K562 (cell line): Measurements from ENCODE around the gene STX2. TPM values are rescaled to one million over a fixed set of nuclear protein-coding genes. Genes with fewer than 3 reads are reported as not detected.
A peak's percentile ranks its signal among the peaks of the same experiment; 100 is the strongest.

Experiments
- ATF7 ChIP-seq: fragments of 450-650 bp; IDR thresholded peaks from 2 replicates; pipeline ENCODE4 v1.7.1; 2014; ENCODE audit warnings: mild to moderate bottlenecking, moderate library complexity
- BCOR ChIP-seq: fragments of 450-650 bp; IDR thresholded peaks from 2 replicates; pipeline ENCODE4 v1.6.1; 2016
- BRCA1 ChIP-seq, 2 experiments: fragments of 450-650 bp in 1 of 2; sonication (generic) in 1 of 2; formaldehyde crosslinking in 1 of 2; IDR thresholded peaks; 2 replicates each; pipeline versions ENCODE4 v1.5.0 to v1.6.1; 2017 to 2020; ENCODE audit warnings: mild to moderate bottlenecking in 1 of 2, missing genetic modification reagents in 1 of 2
- CBX3 ChIP-seq, 2 experiments: IDR thresholded peaks; 1 replicate in 1 of 2; 2 replicates in 1 of 2; pipeline ENCODE4 v1.6.1; 2012; ENCODE audit warnings: inconsistent platforms in 2 of 2, low read length in 2 of 2, borderline replicate concordance in 1 of 2, control low read depth in 1 of 2
- CBX8 ChIP-seq: fragments of 200-600 bp; sonication (generic); IDR thresholded peaks from 2 replicates; pipeline ENCODE4 v1.6.1; 2012; ENCODE audit warnings: borderline replicate concordance, mixed run types, low read depth, mild to moderate bottlenecking, moderate library complexity, mixed read lengths, low read length, control low read depth, inconsistent platforms; ENCODE audit not compliant: poor library complexity, severe bottlenecking; ENCODE audit errors: extremely low read depth
- CHD2 ChIP-seq: IDR thresholded peaks from 2 replicates; pipeline ENCODE4 v1.6.1; 2011; ENCODE audit warnings: low read depth, low read length
- HDGF ChIP-seq: fragments of 450-650 bp; IDR thresholded peaks from 2 replicates; pipeline ENCODE4 v1.6.1; 2016
- HNRNPK ChIP-seq: fragments of 200-400 bp; formaldehyde crosslinking; IDR thresholded peaks from one replicate; pipeline ENCODE4 v1.6.1; 2018; ENCODE audit warnings: mild to moderate bottlenecking, low read depth, low read length; ENCODE audit not compliant: poor library complexity, severe bottlenecking
- KLF13 ChIP-seq: fragments of 450-650 bp; IDR thresholded peaks from 2 replicates; pipeline ENCODE4 v1.6.1; 2016; ENCODE audit warnings: missing genetic modification characterization, low read depth, mild to moderate bottlenecking, missing compliant biosample characterization, moderate library complexity, borderline replicate concordance
- MCM3 ChIP-seq: fragments of 450-650 bp; IDR thresholded peaks from 2 replicates; pipeline ENCODE4 v1.6.1; 2016
- MECOM ChIP-seq: fragments of 250-450 bp; sonication (Bioruptor Pico); IDR thresholded peaks from 2 replicates; pipeline ENCODE4 v1.8.0; 2022; ENCODE audit warnings: inconsistent platforms
- MEF2A ChIP-seq: IDR thresholded peaks from 2 replicates; pipeline ENCODE4 v1.6.1; 2011; ENCODE audit warnings: low read depth, mild to moderate bottlenecking, low read length, moderate library complexity; ENCODE audit not compliant: control insufficient read depth
- NFE2 ChIP-seq: IDR thresholded peaks from 2 replicates; pipeline ENCODE4 v1.6.1; 2014; ENCODE audit warnings: antibody characterized with exemption, low read depth
- RB1 ChIP-seq: fragments of 450-650 bp; IDR thresholded peaks from 2 replicates; pipeline ENCODE4 v1.6.1; 2017; ENCODE audit warnings: low read depth, mild to moderate bottlenecking
- RNF2 ChIP-seq: sonication (generic); IDR thresholded peaks from 2 replicates; pipeline ENCODE4 v1.6.1; 2016
- SPI1 ChIP-seq: IDR thresholded peaks from 2 replicates; pipeline ENCODE4 v1.6.1; 2011; ENCODE audit warnings: low read depth, low read length, control low read depth, borderline replicate concordance
- STAT5B ChIP-seq: fragments of 250-450 bp; sonication (Bioruptor Pico); IDR thresholded peaks from 2 replicates; pipeline ENCODE4 v1.8.0; 2021; ENCODE audit warnings: mild to moderate bottlenecking, inconsistent platforms
- TARDBP ChIP-seq: fragments of 450-650 bp; IDR thresholded peaks from 2 replicates; pipeline ENCODE4 v1.6.1; 2016
- TCFL5 ChIP-seq: fragments of 250-450 bp; sonication (Bioruptor Pico); conservative IDR thresholded peaks from 2 replicates; pipeline ENCODE4 v1.6.1; 2021; ENCODE audit warnings: mild to moderate bottlenecking, moderate library complexity, matching md5 sums
- TEAD2 ChIP-seq: fragments of 450-650 bp; IDR thresholded peaks from 2 replicates; pipeline ENCODE4 v1.6.1; 2016; ENCODE audit warnings: missing genetic modification characterization, control low read depth, missing compliant biosample characterization
- TSC22D4 ChIP-seq: fragments of 450-650 bp; IDR thresholded peaks from 2 replicates; pipeline ENCODE4 v1.6.1; 2016; ENCODE audit warnings: missing genetic modification characterization, missing biosample characterization, control low read depth
- ZFP1 ChIP-seq: fragments of 450-650 bp; formaldehyde crosslinking; IDR thresholded peaks from 2 replicates; pipeline ENCODE4 v1.4.0; 2020; ENCODE audit warnings: mild to moderate bottlenecking, mixed read lengths
- ZFPM2 ChIP-seq: fragments of 250-450 bp; sonication (Bioruptor Pico); IDR thresholded peaks from 2 replicates; pipeline ENCODE4 v1.5.1; 2022; ENCODE audit warnings: mild to moderate bottlenecking
- ZKSCAN8 ChIP-seq: fragments of 200-800 bp; sonication (Bioruptor generic); IDR thresholded peaks from 2 replicates; pipeline ENCODE4 v1.6.1; 2016; ENCODE audit warnings: missing genetic modification characterization, missing compliant biosample characterization
- ZNF124 ChIP-seq: sonication (generic); formaldehyde crosslinking; IDR thresholded peaks from 2 replicates; pipeline ENCODE4 v1.8.1; 2022; ENCODE audit warnings: missing genetic modification reagents
- ZNF134 ChIP-seq: fragments of 250-450 bp; sonication (Bioruptor Pico); conservative IDR thresholded peaks from 2 replicates; pipeline ENCODE4 v1.4.0; 2020
- ZNF239 ChIP-seq: fragments of 250-450 bp; sonication (Bioruptor Pico); IDR thresholded peaks from 2 replicates; pipeline ENCODE4 v1.4.0; 2020; ENCODE audit warnings: mild to moderate bottlenecking
- ZNF445 ChIP-seq: fragments of 250-450 bp; sonication (Bioruptor Pico); IDR thresholded peaks from 2 replicates; pipeline ENCODE4 v1.4.0; 2020; ENCODE audit warnings: low read depth, mild to moderate bottlenecking, moderate library complexity
- ZNF668 ChIP-seq: fragments of 250-450 bp; sonication (Bioruptor Pico); IDR thresholded peaks from 2 replicates; pipeline ENCODE4 v1.8.0; 2022; ENCODE audit warnings: mild to moderate bottlenecking, inconsistent platforms
- ZNF699 ChIP-seq: fragments of 250-450 bp; sonication (Bioruptor Pico); IDR thresholded peaks from 2 replicates; pipeline ENCODE4 v1.8.0; 2021; ENCODE audit warnings: mild to moderate bottlenecking, moderate library complexity; ENCODE audit not compliant: insufficient replicate concordance
- ZNF76 ChIP-seq: fragments of 250-450 bp; sonication (Bioruptor Pico); IDR thresholded peaks from 2 replicates; pipeline ENCODE4 v1.4.0; 2020; ENCODE audit warnings: mild to moderate bottlenecking, moderate library complexity, borderline replicate concordance
- polyA plus RNA-seq, 8 experiments: library from polyadenylated mRNA; depleted of rRNA in 4 of 8; stranded (reverse) in 5 of 8; unstranded in 3 of 8; fragments of >200 nt; fragmentation: Nextera tagmentation in 2 of 8; fragmentation: Illumina TruSeq in 1 of 8; extraction: Ambion mirVana in 2 of 8; extraction: Trizol in 1 of 8; gene quantifications; 2 replicates each; pipeline versions ENCODE4 v1.2.1 to v1.2.3, GENCODE V29; 2011 to 2014; ENCODE audit warnings: inconsistent platforms in 1 of 8, missing spikeins in 1 of 8
- total RNA-seq, 7 experiments: library from RNA; depleted of rRNA in 6 of 7; stranded (reverse); fragments of >200 nt in 6 of 7; fragmentation: Illumina TruSeq in 2 of 7; extraction: Trizol in 2 of 7; gene quantifications; 2 replicates each; pipeline versions ENCODE4 v1.2.1 to v1.2.3, GENCODE V29; 2011 to 2021; ENCODE audit warnings: low replicate concordance in 1 of 7
- TF ChIP-seq, protein P1 (sequence below): sonication (generic); formaldehyde crosslinking; IDR thresholded peaks from 2 replicates; pipeline ENCODE4 v1.8.0; 2022; ENCODE audit warnings: missing genetic modification reagents, mild to moderate bottlenecking, borderline replicate concordance
- TF ChIP-seq, protein P2 (sequence below): fragments of 450-650 bp; formaldehyde crosslinking; IDR thresholded peaks from 2 replicates; pipeline ENCODE4 v1.4.0; 2022; ENCODE audit warnings: missing genetic modification characterization

The STX2 gene
- total and polyA plus RNA-seq, 9 of the 15 experiments (the other 6 are each of a cell fraction or from before 2014, with no cell fraction given) = 22.2 to 54.6 (median 30.8) TPM

DNA sequence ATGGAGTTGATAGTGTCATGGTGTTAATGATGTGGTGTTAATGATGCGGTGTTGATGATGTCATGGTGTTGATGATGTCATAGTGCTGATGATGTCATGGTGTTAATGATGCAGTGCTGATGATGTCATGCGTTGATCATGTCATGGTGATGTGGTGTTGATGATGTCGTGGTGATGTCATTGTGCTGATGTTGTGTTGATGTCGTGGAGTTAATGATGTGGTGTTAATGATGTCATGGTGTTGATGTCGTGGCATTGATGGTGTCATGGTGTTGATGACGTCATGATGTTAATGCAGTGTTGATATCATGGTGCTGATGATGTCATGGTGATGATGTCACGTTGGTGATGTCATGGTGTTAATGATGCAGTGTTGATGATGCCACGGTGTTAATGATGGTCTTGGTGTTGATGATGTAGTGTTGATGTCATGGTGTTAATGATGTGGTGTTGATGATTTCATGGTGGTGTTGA lies 73.8 kb downstream of the STX2 start (continued):
- TF ChIP-seq TARDBP (peak; percentile 92; the same call in 1 of the 2 replicates), SPI1 (no peak), KLF13 (tag) (no peak), ZFPM2 (no peak), ZNF134 (CRISPR knock-in tag) (no peak), HNRNPK (no peak), RNF2 (no peak), ZKSCAN8 (CRISPR knock-in tag) (no peak), BRCA1 (IDR thresholded peaks at IDR 0.05) (no peak), BRCA1 (CRISPR knock-in tag; IDR thresholded peaks at IDR 0.05) (no peak), TEAD2 (tag) (no peak), MCM3 (no peak), STAT5B (CRISPR knock-in tag) (no peak), ZFP1 (CRISPR knock-in tag) (no peak), ZNF699 (no peak), MEF2A (no peak), ZNF668 (CRISPR knock-in tag) (no peak), TSC22D4 (tag) (0 out of 2 replicates have a peak, but pooled peaks have one; percentile 66), NFE2 (no peak), BCOR (peak; percentile 35), TCFL5 (CRISPR knock-in tag) (no peak), RB1 (no peak), CBX8 (no peak), ATF7 (peak; percentile 95), CBX3 (IDR thresholded peaks at IDR 0.05; ENCODE audit: borderline replicate concordance in 1 of 2, low read length in 2 of 2) (peak in 1 of 2 experiments; percentile 71; a peak in 2 of 3 replicates), ZNF76 (CRISPR knock-in tag) (no peak), ZNF239 (CRISPR knock-in tag) (no peak), ZNF124 (CRISPR knock-in tag) (no peak), ZNF445 (CRISPR knock-in tag) (no peak), HDGF (no peak; the same call in 1 of the 2 replicates), CHD2 (no peak), MECOM (CRISPR knock-in tag) (no peak)
- TF ChIP-seq, protein P1, sequence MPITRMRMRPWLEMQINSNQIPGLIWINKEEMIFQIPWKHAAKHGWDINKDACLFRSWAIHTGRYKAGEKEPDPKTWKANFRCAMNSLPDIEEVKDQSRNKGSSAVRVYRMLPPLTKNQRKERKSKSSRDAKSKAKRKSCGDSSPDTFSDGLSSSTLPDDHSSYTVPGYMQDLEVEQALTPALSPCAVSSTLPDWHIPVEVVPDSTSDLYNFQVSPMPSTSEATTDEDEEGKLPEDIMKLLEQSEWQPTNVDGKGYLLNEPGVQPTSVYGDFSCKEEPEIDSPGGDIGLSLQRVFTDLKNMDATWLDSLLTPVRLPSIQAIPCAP (CRISPR knock-in tag) = no peak
- TF ChIP-seq, protein P2, sequence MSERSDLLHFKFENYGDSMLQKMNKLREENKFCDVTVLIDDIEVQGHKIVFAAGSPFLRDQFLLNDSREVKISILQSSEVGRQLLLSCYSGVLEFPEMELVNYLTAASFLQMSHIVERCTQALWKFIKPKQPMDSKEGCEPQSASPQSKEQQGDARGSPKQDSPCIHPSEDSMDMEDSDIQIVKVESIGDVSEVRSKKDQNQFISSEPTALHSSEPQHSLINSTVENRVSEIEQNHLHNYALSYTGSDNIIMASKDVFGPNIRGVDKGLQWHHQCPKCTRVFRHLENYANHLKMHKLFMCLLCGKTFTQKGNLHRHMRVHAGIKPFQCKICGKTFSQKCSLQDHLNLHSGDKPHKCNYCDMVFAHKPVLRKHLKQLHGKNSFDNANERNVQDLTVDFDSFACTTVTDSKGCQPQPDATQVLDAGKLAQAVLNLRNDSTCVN (CRISPR knock-in tag) = no peak
